Smooth muscle cell (in vitro differentiated cells): ENCODE results near the gene FANCC. TPM values are rescaled to one million over a fixed set of nuclear protein-coding genes. Genes with fewer than 3 reads are reported as not detected.

ENCODE experiments used
- DNase-seq: peaks from one replicate; lab custom pipeline; 2025; ENCODE audit not compliant: unreplicated experiment; lab: John Stamatoyannopoulos, UW
- H2AFZ ChIP-seq: fragments of 200-600 bp; sonication (generic); 2 replicates; pipeline ENCODE4 v1.6.0; 2016; ENCODE audit warnings: antibody characterized with exemption, low read depth, mild to moderate bottlenecking
- H3F3A ChIP-seq: fragments of 200-600 bp; sonication (generic); 2 replicates; pipeline ENCODE4 v1.6.0; 2017; ENCODE audit warnings: antibody characterized with exemption, low read depth
- H3K27ac ChIP-seq: fragments of 200-600 bp; sonication (generic); 2 replicates; pipeline ENCODE4 v1.5.1; 2016; ENCODE audit warnings: low read depth, mild to moderate bottlenecking
- H3K27me3 ChIP-seq: fragments of 200-600 bp; sonication (generic); 2 replicates; pipeline ENCODE4 v1.6.1; 2016; ENCODE audit warnings: low read depth, mild to moderate bottlenecking
- H3K36me3 ChIP-seq: fragments of 200-600 bp; sonication (generic); 2 replicates; pipeline ENCODE4 v1.5.1; 2016; ENCODE audit warnings: low read depth
- H3K4me1 ChIP-seq: fragments of 200-600 bp; sonication (generic); 2 replicates; pipeline ENCODE4 v1.5.1; 2016; ENCODE audit warnings: low read depth
- H3K4me2 ChIP-seq: fragments of 200-600 bp; sonication (generic); 2 replicates; pipeline ENCODE4 v1.6.0; 2016; ENCODE audit warnings: mild to moderate bottlenecking
- H3K4me3 ChIP-seq: fragments of 200-600 bp; sonication (generic); 2 replicates; pipeline ENCODE4 v1.5.1; 2016; ENCODE audit warnings: mild to moderate bottlenecking
- H3K79me2 ChIP-seq: fragments of 200-600 bp; sonication (generic); 2 replicates; pipeline ENCODE4 v1.6.0; 2016; ENCODE audit warnings: low read depth, mild to moderate bottlenecking
- H3K9ac ChIP-seq: fragments of 200-600 bp; sonication (generic); 2 replicates; pipeline ENCODE4 v1.6.0; 2016; ENCODE audit warnings: low read depth
- H3K9me3 ChIP-seq: fragments of 200-600 bp; sonication (generic); replicated peaks from 2 replicates; pipeline ENCODE4 v1.5.1; 2016; ENCODE audit warnings: low read depth
- H4K20me1 ChIP-seq: fragments of 200-600 bp; sonication (generic); 2 replicates; pipeline ENCODE4 v1.6.0; 2016; ENCODE audit warnings: low read depth
- WGBS: methylation state at CpG from one replicate; pipeline ENCODE4 v1.1.7; 2016; ENCODE audit warnings: low lambda C conversion rate; 5-methylcytosine and 5-hydroxymethylcytosine counted together
- polyA plus RNA-seq: library from polyadenylated mRNA; unstranded; fragments of >200 nt; fragmentation: Nextera tagmentation; extraction: Ambion mirVana; gene quantifications from 2 replicates; pipeline ENCODE4 v1.2.1, GENCODE V29; 2016
- total RNA-seq: library from RNA; depleted of rRNA; stranded (reverse); fragments of >200 nt; gene quantifications from 2 replicates; pipeline ENCODE4 v1.2.3, GENCODE V29; 2014
- TF ChIP-seq, protein P1 (sequence below): fragments of 200-600 bp; sonication (generic); IDR thresholded peaks from 2 replicates; pipeline ENCODE4 v1.5.1; 2017; ENCODE audit warnings: borderline replicate concordance, mild to moderate bottlenecking, antibody characterized with exemption; ENCODE audit not compliant: insufficient read depth, poor library complexity, severe bottlenecking

The FANCC gene
- total and polyA plus RNA-seq, 2 experiments from 2014 or later = 11.0 to 11.2 TPM

DNA sequence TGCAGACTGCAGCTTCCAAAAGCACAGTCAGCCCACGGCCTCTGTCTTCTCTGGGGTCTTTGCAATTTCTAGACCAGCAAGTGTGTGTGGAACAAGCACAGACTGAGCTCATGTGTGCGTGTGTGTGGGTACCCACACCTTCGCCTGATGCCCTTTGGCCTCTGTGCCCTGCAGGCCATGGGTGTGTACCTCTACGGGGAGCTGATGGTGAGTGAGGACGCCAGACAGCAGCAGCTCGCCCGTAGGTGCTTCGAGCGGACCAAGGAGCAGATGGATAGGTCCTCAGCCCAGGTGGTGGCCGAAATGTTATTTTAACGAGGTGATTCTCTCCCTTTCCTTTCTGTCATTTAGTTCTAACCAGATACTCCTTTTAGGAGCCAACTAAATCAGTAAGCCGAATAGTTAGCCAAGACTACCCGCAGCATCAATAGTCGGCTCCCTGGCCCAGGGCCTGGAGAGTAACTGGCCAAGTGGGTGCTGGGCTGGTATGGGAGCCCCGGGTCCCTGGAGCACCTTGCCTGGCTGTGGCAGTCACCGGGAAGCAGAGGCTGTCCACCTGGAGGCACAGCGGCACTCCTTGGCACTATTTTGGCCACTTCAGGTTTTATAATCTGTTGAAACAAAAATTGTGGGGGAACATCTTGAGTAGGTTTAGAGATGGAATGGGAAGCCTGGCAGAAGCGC is 235.0 kb downstream of the FANCC start:
- H3K4me1 ChIP-seq = peaks cover 55% of the 10 kb centered on the region
- 97% methylated on average over 18 of the region's 18 CpGs for WGBS
- H3K27ac ChIP-seq = no peak overlapping the region
- H2AFZ ChIP-seq = no peak overlapping the region
- peaks cover 95% of the 10 kb centered on the region for H4K20me1 ChIP-seq
- no peak for DNase-seq
- H3K27me3 ChIP-seq = no peaks in the 10 kb centered on the region
- peaks cover 80% of the 10 kb centered on the region for H3K79me2 ChIP-seq
- no peak overlapping the region for H3K4me2 ChIP-seq
- H3K9me3 ChIP-seq = no peaks in the 10 kb centered on the region
- TF ChIP-seq, protein P1, sequence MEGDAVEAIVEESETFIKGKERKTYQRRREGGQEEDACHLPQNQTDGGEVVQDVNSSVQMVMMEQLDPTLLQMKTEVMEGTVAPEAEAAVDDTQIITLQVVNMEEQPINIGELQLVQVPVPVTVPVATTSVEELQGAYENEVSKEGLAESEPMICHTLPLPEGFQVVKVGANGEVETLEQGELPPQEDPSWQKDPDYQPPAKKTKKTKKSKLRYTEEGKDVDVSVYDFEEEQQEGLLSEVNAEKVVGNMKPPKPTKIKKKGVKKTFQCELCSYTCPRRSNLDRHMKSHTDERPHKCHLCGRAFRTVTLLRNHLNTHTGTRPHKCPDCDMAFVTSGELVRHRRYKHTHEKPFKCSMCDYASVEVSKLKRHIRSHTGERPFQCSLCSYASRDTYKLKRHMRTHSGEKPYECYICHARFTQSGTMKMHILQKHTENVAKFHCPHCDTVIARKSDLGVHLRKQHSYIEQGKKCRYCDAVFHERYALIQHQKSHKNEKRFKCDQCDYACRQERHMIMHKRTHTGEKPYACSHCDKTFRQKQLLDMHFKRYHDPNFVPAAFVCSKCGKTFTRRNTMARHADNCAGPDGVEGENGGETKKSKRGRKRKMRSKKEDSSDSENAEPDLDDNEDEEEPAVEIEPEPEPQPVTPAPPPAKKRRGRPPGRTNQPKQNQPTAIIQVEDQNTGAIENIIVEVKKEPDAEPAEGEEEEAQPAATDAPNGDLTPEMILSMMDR = no peak
- H3K36me3 ChIP-seq = peaks cover 8% of the 10 kb centered on the region
- no peak overlapping the region for H3K9ac ChIP-seq
- H3K4me3 ChIP-seq = no peak overlapping the region
- H3F3A ChIP-seq = peaks cover 47% of the 10 kb centered on the region

DNA sequence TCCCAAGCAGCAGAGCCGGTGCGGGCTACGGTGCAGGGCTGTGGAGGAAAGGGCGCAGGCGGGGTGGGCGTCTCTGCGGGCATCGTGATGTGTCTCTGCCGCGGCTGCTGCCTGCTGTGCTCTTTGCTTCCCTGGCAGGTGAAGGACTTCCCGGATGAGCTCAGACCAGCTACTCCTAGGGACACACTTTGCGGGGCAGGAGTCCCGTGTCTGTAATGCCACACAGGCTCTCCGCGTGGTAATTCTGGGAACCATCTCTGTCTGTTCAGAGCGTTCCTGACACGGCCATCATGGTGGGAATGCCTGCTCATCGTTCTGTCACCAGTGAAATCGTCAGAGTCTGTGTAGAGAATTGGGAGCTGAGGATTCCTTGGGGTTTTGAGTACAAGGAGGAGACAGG is 235.5 kb downstream of the FANCC start:
- H2AFZ ChIP-seq = no peak overlapping the region
- peaks cover 8% of the 10 kb centered on the region for H3K36me3 ChIP-seq
- H3F3A ChIP-seq = peaks cover 44% of the 10 kb centered on the region
- H3K9ac ChIP-seq = no peak overlapping the region
- H4K20me1 ChIP-seq = peaks cover 98% of the 10 kb centered on the region
- DNase-seq = no peak
- H3K9me3 ChIP-seq = no peaks in the 10 kb centered on the region
- peaks cover 59% of the 10 kb centered on the region for H3K4me1 ChIP-seq
- H3K4me2 ChIP-seq = no peak overlapping the region
- peaks cover 86% of the 10 kb centered on the region for H3K79me2 ChIP-seq
- TF ChIP-seq, protein P1 = no peak
- no peak overlapping the region for H3K4me3 ChIP-seq
- WGBS = 95% methylated on average over 19 of the region's 19 CpGs
- no peak overlapping the region for H3K27ac ChIP-seq
- H3K27me3 ChIP-seq = no peaks in the 10 kb centered on the region

DNA sequence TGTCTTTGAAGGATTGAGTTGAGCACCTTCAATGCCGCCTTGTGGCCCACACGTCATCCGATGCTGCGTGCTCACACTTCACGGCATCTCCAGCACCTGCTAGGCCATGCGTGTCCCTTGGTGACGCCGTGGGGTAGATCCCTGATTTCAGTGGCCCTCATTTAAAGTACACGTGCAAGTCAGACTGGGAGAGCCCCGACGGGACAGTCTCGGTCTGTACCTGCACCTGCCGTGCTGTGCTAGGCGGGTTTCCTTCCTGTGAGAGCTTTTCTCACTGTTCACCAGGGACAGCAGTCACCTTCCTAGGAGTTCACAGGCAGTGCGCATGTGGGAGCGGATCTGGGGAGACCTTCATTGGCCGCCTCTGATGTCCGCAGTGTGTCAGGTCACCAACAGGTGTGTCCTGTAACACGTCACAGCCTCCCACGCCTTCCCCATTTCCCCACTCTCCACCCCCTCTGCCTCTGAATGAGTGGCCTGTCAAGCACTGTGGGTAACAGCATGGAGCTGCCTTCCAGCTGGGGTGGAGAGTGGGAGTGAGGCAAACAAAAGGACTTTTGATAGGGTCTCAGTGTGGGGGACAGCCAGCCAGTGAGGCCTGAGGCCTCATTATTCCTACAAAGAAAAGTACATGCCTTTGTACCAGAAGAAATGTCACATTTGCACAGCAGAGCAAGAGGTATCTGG is 236.4 kb downstream of the FANCC start:
- Histone ChIP-seq H3K9me3 (no peaks in the 10 kb centered on the region), H3K4me1 (peaks cover 55% of the 10 kb centered on the region), H3K27me3 (no peaks in the 10 kb centered on the region), H3K9ac (no peak overlapping the region), H3K79me2 (peaks cover 95% of the 10 kb centered on the region), H3F3A (peaks cover 40% of the 10 kb centered on the region), H3K4me3 (no peak overlapping the region), H3K27ac (peak overlapping the region; percentile 38), H4K20me1 (peaks cover 99% of the 10 kb centered on the region), H3K4me2 (no peak overlapping the region), H2AFZ (no peak overlapping the region), H3K36me3 (peaks cover 8% of the 10 kb centered on the region)
- TF ChIP-seq, protein P1 = no peak
- WGBS = 97% methylated on average over 20 of the region's 20 CpGs
- no peak for DNase-seq
